ENCODE data around the gene COMMD8. TPM values are rescaled to one million over a fixed set of nuclear protein-coding genes. Genes with fewer than 3 reads are reported as not detected.
"Not testable (repeated sequence)": the region's sequence is repeated elsewhere in the genome, so short reads cannot be mapped to it uniquely, and the experiment has no call there.

The COMMD8 gene
- total and polyA plus RNA-seq, 10 of the 15 experiments (the other 5 are each of a cell fraction or from before 2014, with no cell fraction given) = 27.6 to 156 (median 48.4) TPM

- DNase-seq (ENCODE audit: low read depth, low spot score); H4K20me1 ChIP-seq (ENCODE audit: control insufficient read depth, insufficient read depth); BruUV-seq (replicated peaks); FAIRE-seq; H3K27me3 ChIP-seq (replicated peaks in 1 of 2; ENCODE audit: control insufficient read depth in 2 of 2, insufficient read depth in 2 of 2, low read length in 1 of 2); ATAC-seq; H2AFZ ChIP-seq (ENCODE audit: control insufficient read depth, low read depth, low read length); H3K9ac ChIP-seq (ENCODE audit: control insufficient read depth, insufficient read depth, low read length); in situ Hi-C loops (cut with MboI); H3K27ac ChIP-seq (ENCODE audit: control insufficient read depth, insufficient read depth); H3K9me3 ChIP-seq (replicated peaks; ENCODE audit: control insufficient read depth, insufficient read depth, low read length); H3K36me3 ChIP-seq (ENCODE audit: control insufficient read depth in 2 of 2, insufficient read depth in 2 of 2, low read length in 1 of 2): not testable (repeated sequence)
- POLR2A ChIA-PET = interaction anchor here (2.0 to 2.1 kb wide), 2 partner anchors 23 to 24 kb away, joined by 9 to 21 read pairs; partner anchors contain the start of gene COMMD8
- H3K4me3 ChIP-seq = peak overlapping the region; percentile 81
- CTCF ChIA-PET = interaction anchor here (2.9 to 4.3 kb wide), 2 partner anchors 23 to 26 kb away, joined by 9 to 79 read pairs; partner anchors contain the start of gene COMMD8
- H3K4me2 ChIP-seq (ENCODE audit: control insufficient read depth, insufficient read depth) = peak overlapping the region; percentile 81
- H3K4me1 ChIP-seq (ENCODE audit: control insufficient read depth, insufficient read depth, low read length) = peaks cover 17% of the 10 kb centered on the region
- peaks cover 41% of the 10 kb centered on the region for H3K79me2 ChIP-seq (ENCODE audit: control insufficient read depth, insufficient read depth, low read length)
- SMC1A ChIA-PET (ENCODE audit: uncharacterized antibody, unreplicated experiment) = interaction anchor here (1.9 to 6.7 kb wide), 3 partner anchors 13 to 81 kb away, joined by 4 to 62 read pairs (median 49); no protein-coding TSS in a partner anchor
- RAD21 ChIA-PET (ENCODE audit: unreplicated experiment) = interaction anchor here (2.9 to 3.7 kb wide), 2 partner anchors 11 to 14 kb away, joined by 18 to 23 read pairs; no protein-coding TSS in a partner anchor
- intact Hi-C loops (cut with micrococcal nuclease; ENCODE audit: unreplicated experiment) = loop anchor here (5.0 kb wide), 1 partner anchor 781 kb away; the partner anchor contains the start of gene TEC
- 0 out of 2 replicates have a peak, but pooled peaks have one; percentile 10 for TF ChIP-seq ZBTB40 (IDR thresholded peaks at IDR 0.05; ENCODE audit: borderline replicate concordance)
- WGBS (ENCODE audit: insufficient coverage, insufficient replicate concordance, low lambda C conversion rate, missing lambda C conversion rate) = 73% methylated on average over 9 of the region's 9 CpGs
Measured at GRCh38 chr4:47486727-47487126, 23.2 kb upstream of the COMMD8 start.
